HG02642 (cell line): ENCODE data around the gene CCDC106.
A peak's percentile ranks its signal among the peaks of the same experiment; 100 is the strongest.

Experiments used
- ATAC-seq: cut with Tn5 transposase; IDR thresholded peaks from one replicate; pipeline ENCODE4 v1.9.1; 2021; ENCODE audit warnings: mild to moderate bottlenecking; ENCODE audit not compliant: unreplicated experiment, poor library complexity

The CCDC106 gene

DNA sequence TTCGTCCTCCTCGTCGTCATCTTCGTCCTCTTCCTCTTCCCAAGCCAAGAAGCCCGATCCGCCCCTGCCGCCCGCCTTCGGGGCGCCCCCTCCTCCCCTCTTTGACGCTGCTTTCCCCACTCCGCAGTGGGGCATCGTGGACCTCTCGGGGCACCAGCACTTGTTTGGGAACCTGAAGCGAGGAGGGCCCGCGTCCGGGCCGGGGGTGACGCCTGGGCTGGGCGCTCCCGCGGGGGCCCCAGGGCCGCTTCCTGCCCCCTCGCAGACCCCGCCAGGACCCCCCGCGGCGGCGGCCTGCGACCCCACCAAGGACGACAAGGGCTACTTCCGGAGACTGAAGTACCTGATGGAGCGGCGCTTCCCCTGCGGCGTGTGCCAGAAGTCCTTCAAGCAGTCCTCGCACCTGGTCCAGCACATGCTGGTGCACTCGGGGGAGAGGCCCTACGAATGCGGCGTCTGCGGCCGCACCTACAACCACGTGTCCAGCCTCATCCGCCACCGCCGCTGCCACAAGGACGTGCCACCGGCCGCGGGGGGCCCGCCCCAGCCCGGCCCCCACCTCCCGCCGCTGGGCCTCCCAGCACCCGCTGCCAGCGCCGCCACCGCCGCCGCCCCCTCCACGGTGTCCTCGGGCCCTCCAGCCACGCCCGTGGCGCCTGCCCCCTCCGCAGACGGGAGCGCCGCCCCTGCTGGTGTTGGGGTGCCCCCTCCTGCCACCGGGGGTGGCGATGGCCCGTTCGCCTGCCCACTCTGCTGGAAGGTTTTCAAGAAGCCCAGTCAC, 33.9 kb upstream of the CCDC106 start:
- ATAC-seq = no peak

DNA sequence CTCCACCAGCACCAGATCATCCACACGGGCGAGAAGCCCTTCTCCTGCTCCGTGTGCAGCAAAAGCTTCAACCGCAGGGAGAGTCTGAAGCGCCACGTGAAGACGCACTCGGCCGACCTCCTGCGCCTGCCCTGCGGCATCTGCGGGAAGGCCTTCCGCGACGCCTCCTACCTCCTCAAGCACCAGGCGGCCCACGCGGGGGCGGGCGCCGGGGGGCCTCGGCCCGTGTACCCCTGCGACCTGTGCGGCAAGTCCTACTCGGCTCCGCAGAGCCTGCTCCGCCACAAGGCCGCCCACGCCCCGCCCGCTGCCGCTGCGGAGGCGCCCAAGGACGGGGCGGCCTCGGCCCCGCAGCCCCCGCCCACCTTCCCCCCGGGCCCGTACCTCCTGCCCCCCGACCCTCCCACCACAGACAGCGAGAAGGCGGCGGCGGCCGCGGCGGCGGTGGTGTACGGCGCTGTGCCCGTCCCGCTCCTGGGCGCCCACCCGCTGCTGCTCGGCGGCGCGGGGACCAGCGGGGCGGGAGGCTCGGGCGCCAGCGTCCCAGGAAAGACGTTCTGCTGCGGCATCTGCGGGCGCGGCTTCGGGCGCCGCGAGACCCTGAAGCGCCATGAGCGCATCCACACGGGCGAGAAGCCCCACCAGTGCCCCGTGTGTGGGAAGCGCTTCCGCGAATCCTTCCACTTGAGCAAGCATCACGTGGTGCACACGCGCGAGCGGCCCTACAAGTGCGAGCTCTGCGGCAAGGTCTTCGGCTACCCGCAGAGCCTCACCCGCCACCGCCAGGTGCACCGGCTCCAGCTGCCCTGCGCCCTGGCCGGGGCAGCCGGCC, 33.1 kb upstream of the CCDC106 start:
- no peak for ATAC-seq

GRCh38 chr19:55615543-55616394, 32.2 kb upstream of the CCDC106 start:
- ATAC-seq = no peak

GRCh38 chr19:55616395-55616875, 31.6 kb upstream of the CCDC106 start:
- no peak for ATAC-seq

DNA sequence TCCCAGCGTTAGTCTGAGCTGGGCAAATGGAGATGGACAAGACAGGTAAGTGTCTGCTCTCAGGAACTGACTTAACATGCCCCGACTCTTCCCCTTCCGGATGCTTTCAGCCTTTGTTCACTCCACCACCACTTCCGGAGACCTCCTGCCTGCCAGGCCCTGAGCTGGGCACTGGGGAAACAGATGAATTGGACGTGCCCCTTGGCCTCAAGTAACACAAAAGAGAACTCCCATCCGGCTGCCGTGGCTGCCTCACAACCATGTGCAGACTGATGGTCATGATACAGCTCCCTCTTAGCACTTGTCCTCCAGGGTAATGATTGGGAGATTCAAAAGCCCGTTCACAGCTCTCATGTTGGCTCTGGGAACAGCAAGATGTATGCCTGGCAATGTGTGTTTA, 30.6 kb upstream of the CCDC106 start:
- ATAC-seq = no peak

GRCh38 chr19:55618426-55618825, 29.6 kb upstream of the CCDC106 start:
- no peak for ATAC-seq

DNA sequence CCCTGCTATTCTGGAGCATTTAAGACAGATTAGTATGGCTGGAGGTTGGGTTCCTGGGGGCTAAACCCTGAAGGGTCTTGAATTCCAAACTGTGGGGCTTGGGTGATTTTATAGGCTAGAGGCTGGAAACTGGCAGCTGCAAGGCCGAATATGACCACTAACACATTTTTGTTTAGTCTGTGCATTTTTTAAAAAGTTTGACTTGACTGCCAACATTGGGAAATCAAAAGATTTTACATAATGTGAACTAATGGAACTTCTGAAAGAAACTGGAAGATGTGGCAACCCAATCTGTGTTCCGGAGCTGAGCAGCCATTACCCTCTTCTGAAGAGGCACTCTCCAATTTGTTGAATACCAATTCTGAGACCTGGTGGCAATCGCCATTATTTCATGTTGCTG, 28.7 kb upstream of the CCDC106 start:
- no peak for ATAC-seq

DNA sequence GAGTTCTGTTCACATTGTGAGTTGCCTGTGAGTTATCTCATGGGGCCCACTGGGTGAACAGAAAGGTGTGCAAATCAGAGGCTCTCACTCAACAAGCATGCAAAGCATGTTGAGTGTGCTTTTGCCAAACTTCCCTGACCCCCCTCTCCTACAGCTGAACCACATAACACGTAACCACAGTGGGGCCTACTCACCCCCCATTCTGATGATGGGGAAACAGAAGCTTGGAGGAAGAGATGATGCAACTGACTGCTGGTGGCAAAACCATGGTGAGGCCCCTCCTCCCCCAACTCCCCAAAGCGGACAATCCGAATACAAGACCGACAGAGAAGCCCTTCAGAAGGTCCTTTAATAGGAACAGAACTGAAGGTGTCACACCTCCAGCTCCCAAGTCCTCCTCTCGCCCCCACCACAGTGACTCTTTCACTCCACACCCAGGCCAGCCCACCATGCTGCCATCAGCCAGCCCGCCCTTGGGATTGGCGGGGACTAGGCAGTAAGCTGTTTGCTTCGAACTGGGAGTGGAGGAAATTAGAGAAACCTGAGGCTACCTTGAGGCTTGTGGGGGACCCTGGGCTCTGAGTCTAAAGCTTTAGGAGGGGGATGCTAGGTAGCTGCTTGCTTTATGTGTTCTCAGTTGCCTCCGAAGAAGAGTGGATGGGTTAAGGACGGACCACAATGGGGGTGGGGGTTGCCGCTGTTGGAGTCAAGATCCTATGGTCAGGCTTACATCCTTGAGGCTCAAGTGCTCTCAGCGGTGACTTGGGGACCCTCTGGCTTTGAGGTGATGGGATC, 27.4 kb upstream of the CCDC106 start:
- no peak for ATAC-seq

- no peak for ATAC-seq
These were observed 26.8 kb upstream of the CCDC106 start for GRCh38 chr19:55621205-55621672.

DNA sequence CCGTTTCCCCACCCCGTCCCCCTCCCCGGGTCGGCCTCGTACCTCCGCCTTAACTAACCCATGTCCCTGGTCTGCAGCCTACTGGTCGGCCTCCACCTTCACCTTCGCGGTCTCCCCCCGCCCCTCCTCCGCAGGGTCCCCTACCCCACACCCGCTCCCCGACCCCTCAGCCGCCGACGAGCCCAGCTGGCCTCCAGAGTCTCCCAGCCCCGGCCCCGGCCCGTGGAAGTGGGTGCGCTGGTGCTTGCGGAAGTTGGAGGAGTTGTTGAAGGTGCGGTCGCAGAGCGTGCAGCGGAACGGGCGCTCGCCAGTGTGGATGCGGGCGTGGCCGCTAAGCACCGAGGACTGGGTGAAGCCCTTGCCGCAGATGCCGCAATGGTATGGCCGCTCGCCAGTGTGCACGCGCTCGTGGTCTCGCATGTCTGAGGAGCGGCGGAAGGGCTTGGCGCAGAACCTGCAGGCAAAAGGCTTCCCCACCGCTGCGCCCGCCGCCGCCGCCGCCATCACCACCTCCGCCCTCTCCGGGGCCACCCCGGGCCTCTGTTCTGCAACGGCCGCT, 26.3 kb upstream of the CCDC106 start:
- ATAC-seq = no peak

DNA sequence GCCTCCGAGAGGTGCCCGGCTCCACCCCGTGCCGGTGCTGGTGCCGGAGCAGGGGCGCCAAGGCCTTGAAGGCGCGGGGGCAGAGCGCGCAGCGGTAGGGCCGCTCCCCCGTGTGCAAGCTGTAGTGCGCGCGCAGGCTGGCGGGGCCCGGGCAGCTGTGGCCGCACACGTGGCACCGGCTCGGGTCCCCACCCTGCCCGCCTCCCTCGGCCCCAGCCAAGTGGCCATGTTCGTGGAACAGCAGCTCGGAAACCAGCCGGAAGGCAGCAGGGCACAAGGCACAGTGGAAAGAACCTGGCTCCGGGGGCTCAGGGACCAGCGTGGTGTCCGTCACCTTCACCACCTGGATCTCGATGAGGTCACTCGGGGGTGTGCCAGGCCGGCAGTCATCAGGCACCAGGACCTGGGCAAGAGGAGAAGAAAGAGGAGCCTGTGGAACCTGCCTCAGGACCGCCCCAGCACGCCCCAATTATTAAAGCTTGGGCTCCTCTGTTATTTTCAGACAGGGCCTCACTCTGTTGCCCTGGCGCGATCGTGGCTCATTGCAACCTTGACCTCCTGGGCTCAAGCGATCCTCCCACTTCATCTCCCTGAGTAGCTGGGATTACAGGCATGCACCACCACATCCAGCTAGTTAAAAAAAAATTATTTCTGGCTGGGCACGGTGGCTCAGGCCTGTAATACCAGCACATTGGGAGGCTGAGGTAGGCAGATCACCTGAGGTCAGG, 25.6 kb upstream of the CCDC106 start:
- ATAC-seq = no peak

- ATAC-seq = no peak
These were observed 24.9 kb upstream of the CCDC106 start for GRCh38 chr19:55623130-55623529.

- ATAC-seq = no peak
These were observed 24.5 kb upstream of the CCDC106 start for GRCh38 chr19:55623561-55623960.

GRCh38 chr19:55624109-55625003, 23.7 kb upstream of the CCDC106 start, which contains the start of gene ZNF784:
ZNF784 (minus strand) TSS chr19:55624566; CDS start chr19:55624561, 5 bp downstream.
- peak; percentile 79 for ATAC-seq

- ATAC-seq = no peak
These were observed 23.0 kb upstream of the CCDC106 start for GRCh38 chr19:55625004-55625326.

DNA sequence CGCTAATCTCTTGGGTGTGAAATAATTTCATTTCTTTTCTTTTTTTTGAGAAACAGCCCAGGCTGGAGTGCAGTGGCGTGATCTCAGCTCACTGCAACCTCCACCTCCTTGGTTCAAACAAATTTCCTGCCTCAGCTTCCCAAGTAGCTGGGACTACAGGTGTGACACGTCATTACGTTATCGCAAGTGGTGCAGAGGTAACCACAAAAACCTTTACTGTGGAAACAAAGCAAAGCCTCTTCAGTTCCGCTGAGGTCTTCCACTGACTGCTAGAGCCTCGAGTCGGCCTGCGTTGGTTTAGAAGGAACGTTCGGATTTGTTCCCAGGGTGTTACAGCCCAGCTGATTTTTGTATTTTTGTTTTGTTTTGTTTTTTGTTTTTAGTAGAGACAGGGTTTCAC, 21.7 kb upstream of the CCDC106 start:
- no peak for ATAC-seq

DNA sequence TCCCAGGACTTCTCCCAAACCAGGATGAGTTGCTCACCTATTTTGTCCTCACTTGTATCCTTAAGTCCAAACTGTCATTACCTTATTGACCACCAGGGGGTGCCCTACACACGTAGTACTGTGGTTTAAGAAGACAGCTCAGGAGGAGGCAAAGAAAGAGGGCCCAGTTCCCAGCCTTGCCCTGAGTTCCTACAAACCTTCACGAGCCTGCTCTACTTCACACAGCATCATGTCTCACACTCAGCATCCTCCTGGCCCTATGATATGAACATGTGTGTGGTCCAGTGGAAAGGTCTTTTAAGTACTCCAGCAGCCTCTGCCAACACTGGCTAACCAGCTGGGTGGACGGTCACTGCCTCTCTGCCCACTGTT, 15.6 kb upstream of the CCDC106 start:
- no peak for ATAC-seq

DNA sequence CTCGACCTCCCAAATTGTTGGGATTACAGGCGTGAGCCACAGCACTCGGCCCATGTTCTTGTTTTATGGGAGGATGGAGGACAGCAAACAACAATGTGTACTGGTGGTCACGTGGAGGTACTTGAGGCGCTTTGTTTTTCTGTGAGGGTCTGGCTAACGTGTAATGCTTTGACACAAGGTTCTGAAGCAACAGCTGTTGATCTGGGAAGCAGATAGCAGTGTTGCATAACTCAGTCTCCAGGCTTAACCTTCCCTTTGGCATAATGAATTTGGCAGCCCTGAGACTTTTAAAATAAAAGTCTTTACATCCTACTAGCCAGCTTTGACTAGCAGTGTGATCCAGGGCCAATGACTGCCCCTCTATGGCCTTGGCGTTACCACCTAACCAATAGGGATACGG, 14.2 kb upstream of the CCDC106 start:
- no peak for ATAC-seq
